Measurements from ENCODE around the gene CNNM3.

DNA sequence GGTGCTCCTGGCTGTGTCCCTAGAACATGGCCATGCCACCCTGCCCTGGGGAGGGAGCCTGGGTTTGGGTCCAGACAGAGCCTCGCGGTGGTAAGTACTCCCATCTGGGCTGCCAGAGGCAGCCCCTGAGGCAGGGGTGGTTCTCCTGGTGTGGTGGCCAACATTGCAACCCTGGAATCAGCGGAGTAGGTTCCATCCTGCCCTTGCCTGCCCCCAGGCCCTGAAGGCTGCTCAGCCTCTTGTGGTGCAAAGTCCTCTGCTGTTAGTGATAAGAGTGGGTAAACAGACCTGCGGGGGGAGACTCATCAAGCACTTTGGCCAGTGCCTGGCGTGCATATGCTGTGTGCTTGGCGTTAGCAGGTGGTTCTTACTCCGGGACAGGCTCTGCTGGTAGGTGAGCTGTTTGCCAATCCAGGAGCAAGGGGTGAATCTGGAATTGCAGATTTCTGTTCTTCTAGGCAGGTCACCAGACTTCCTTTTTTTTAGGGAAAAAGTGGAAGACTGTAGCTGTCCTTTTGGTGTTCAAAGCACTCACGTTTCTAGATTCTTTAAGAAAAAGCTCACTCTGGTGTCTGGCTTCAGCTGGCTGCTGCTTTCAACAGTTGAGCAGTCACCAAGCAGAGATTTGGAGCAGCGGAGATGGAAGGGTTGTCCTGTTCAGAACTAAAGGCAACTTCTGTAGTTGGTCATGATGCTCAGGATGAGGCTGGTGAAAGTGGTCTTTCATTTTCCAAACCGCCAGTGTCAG, 3.2 kb downstream of the CNNM3 start:
- TF ChIP-seq, protein P1, sequence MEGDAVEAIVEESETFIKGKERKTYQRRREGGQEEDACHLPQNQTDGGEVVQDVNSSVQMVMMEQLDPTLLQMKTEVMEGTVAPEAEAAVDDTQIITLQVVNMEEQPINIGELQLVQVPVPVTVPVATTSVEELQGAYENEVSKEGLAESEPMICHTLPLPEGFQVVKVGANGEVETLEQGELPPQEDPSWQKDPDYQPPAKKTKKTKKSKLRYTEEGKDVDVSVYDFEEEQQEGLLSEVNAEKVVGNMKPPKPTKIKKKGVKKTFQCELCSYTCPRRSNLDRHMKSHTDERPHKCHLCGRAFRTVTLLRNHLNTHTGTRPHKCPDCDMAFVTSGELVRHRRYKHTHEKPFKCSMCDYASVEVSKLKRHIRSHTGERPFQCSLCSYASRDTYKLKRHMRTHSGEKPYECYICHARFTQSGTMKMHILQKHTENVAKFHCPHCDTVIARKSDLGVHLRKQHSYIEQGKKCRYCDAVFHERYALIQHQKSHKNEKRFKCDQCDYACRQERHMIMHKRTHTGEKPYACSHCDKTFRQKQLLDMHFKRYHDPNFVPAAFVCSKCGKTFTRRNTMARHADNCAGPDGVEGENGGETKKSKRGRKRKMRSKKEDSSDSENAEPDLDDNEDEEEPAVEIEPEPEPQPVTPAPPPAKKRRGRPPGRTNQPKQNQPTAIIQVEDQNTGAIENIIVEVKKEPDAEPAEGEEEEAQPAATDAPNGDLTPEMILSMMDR (IDR thresholded peaks at IDR 0.05): no peak
- TF ChIP-seq POLR2A (IDR thresholded peaks at IDR 0.05): no peak

All from lower leg skin (tissue), 3 donors.